ENCODE results near the gene ERBB2. TPM values are rescaled to one million over a fixed set of nuclear protein-coding genes. Genes with fewer than 3 reads are reported as not detected.

ERBB2 gene
- total RNA-seq, 1 donor from 2014 or later, result 75.2 TPM

GRCh38 chr17:39688475-39688835 lies 11.4 kb upstream of the ERBB2 start:
- Histone ChIP-seq H3F3A (ENCODE audit: low read depth) (peaks cover 48% of the 10 kb centered on the region), H3K9me3 (ENCODE audit: low read depth) (no peaks in the 10 kb centered on the region), H3K4me3 (peak overlapping the region; percentile 68), H3K9ac (no peak overlapping the region), H2AFZ (replicated peaks) (peak overlapping the region; percentile 91), H3K4me2 (peak overlapping the region; percentile 78), H3K36me3 (no peaks in the 10 kb centered on the region), H3K4me1 (peaks cover 17% of the 10 kb centered on the region), H3K79me2 (ENCODE audit: low read depth) (no peaks in the 10 kb centered on the region), H4K20me1 (ENCODE audit: low read depth) (no peaks in the 10 kb centered on the region), H3K27me3 (no peaks in the 10 kb centered on the region), H3K27ac (no peak overlapping the region)
- Mint-ChIP-seq H3K4me3 (peak overlapping the region; percentile 96), H3K27ac (peak overlapping the region; percentile 93), H3K27me3 (ENCODE audit: insufficient read depth, low read depth) (peaks cover 6% of the 10 kb centered on the region), H3K9me3 (no peaks in the 10 kb centered on the region), H3K4me1 (peaks cover 23% of the 10 kb centered on the region), H3K36me3 (peaks cover 2% of the 10 kb centered on the region)
- no peak for DNase-seq (ENCODE audit: low spot score)
- TF ChIP-seq CTCF (IDR thresholded peaks at IDR 0.05) (no peak), EZH2 (IDR thresholded peaks at IDR 0.05) (no peak)

GRCh38 chr17:39688945-39689344 lies 10.9 kb upstream of the ERBB2 start:
- H3K9me3 ChIP-seq (ENCODE audit: low read depth), result no peaks in the 10 kb centered on the region
- no peak overlapping the region for H2AFZ ChIP-seq (replicated peaks)
- H3K27me3 Mint-ChIP-seq (ENCODE audit: insufficient read depth, low read depth), result peaks cover 6% of the 10 kb centered on the region
- no peaks in the 10 kb centered on the region for H4K20me1 ChIP-seq (ENCODE audit: low read depth)
- H3K9me3 Mint-ChIP-seq, result no peaks in the 10 kb centered on the region
- H3K79me2 ChIP-seq (ENCODE audit: low read depth), result no peaks in the 10 kb centered on the region
- no peak overlapping the region for H3K27ac ChIP-seq
- no peak for TF ChIP-seq EZH2 (IDR thresholded peaks at IDR 0.05)
- TF ChIP-seq CTCF (IDR thresholded peaks at IDR 0.05), result peak; percentile 5
- H3K9ac ChIP-seq, result no peak overlapping the region
- peaks cover 17% of the 10 kb centered on the region for H3K4me1 ChIP-seq
- DNase-seq (ENCODE audit: low spot score), result peak; percentile 32
- peak overlapping the region; percentile 78 for H3K4me2 ChIP-seq
- peak overlapping the region; percentile 68 for H3K4me3 ChIP-seq
- H3K27ac Mint-ChIP-seq, result no peak overlapping the region
- H3K27me3 ChIP-seq, result no peaks in the 10 kb centered on the region
- peaks cover 2% of the 10 kb centered on the region for H3K36me3 Mint-ChIP-seq
- H3K36me3 ChIP-seq, result no peaks in the 10 kb centered on the region
- peaks cover 23% of the 10 kb centered on the region for H3K4me1 Mint-ChIP-seq
- peak overlapping the region; percentile 96 for H3K4me3 Mint-ChIP-seq
- peaks cover 48% of the 10 kb centered on the region for H3F3A ChIP-seq (ENCODE audit: low read depth)

- Histone ChIP-seq H3K27me3 (no peaks in the 10 kb centered on the region), H3K9ac (no peak overlapping the region), H4K20me1 (ENCODE audit: low read depth) (no peaks in the 10 kb centered on the region), H3K4me2 (peak overlapping the region; percentile 80), H3F3A (ENCODE audit: low read depth) (peaks cover 52% of the 10 kb centered on the region), H3K4me3 (no peak overlapping the region), H3K9me3 (ENCODE audit: low read depth) (no peaks in the 10 kb centered on the region), H3K4me1 (peaks cover 34% of the 10 kb centered on the region), H2AFZ (replicated peaks) (no peak overlapping the region), H3K79me2 (ENCODE audit: low read depth) (peaks cover 9% of the 10 kb centered on the region), H3K36me3 (no peaks in the 10 kb centered on the region), H3K27ac (peak overlapping the region; percentile 77)
- Mint-ChIP-seq H3K27ac (peak overlapping the region; percentile 74), H3K4me3 (peak overlapping the region; percentile 16), H3K36me3 (peaks cover under 1% of the 10 kb centered on the region), H3K4me1 (peaks cover 38% of the 10 kb centered on the region), H3K9me3 (no peaks in the 10 kb centered on the region), H3K27me3 (ENCODE audit: insufficient read depth, low read depth) (peaks cover 2% of the 10 kb centered on the region)
- DNase-seq (ENCODE audit: low spot score), result no peak
- TF ChIP-seq EZH2 (IDR thresholded peaks at IDR 0.05) (no peak), EZH2phosphoT487 (IDR thresholded peaks at IDR 0.05) (no peak), CTCF (IDR thresholded peaks at IDR 0.05) (no peak)
Measured at GRCh38 chr17:39694593-39694992, 5.3 kb upstream of the ERBB2 start.

Measured in neural progenitor cell (in vitro differentiated cells).